H9 (cell line): ENCODE data around the gene AFG1L. TPM values are rescaled to one million over a fixed set of nuclear protein-coding genes. Genes with fewer than 3 reads are reported as not detected.

ENCODE experiments used
- DNase-seq: peaks from one replicate; pipeline ENCODE4 v3.0.0-alpha.2; 2017
- H2AFZ ChIP-seq: one replicate; pipeline ENCODE4 v1.6.1; 2013; ENCODE audit warnings: mild to moderate bottlenecking, low read length, control low read depth, moderate library complexity
- H2AK5ac ChIP-seq: 2 replicates; pipeline ENCODE4 v1.6.1; 2013; ENCODE audit warnings: low read length, control low read depth, mixed read lengths; ENCODE audit not compliant: insufficient read length
- H2BK120ac ChIP-seq: one replicate; pipeline ENCODE4 v1.6.1; 2013; ENCODE audit warnings: low read depth, mild to moderate bottlenecking, low read length, control low read depth, inconsistent platforms; ENCODE audit not compliant: poor library complexity, severe bottlenecking
- H2BK12ac ChIP-seq: 2 replicates; pipeline ENCODE4 v1.6.1; 2013; ENCODE audit warnings: low read length, control low read depth, mixed read lengths, low read depth; ENCODE audit not compliant: insufficient read length
- H2BK15ac ChIP-seq: 2 replicates; pipeline ENCODE4 v1.6.1; 2013; ENCODE audit warnings: low read depth, low read length, control low read depth
- H2BK20ac ChIP-seq: one replicate; pipeline ENCODE4 v1.6.1; 2013; ENCODE audit warnings: low read depth, mild to moderate bottlenecking, low read length, control low read depth, inconsistent platforms; ENCODE audit not compliant: poor library complexity, severe bottlenecking
- H2BK5ac ChIP-seq: 2 replicates; pipeline ENCODE4 v1.6.1; 2013; ENCODE audit warnings: low read length, control low read depth, mixed read lengths; ENCODE audit not compliant: insufficient read length
- H3K14ac ChIP-seq: 2 replicates; pipeline ENCODE4 v1.6.1; 2013; ENCODE audit warnings: low read length, control low read depth; ENCODE audit not compliant: insufficient read depth
- H3K18ac ChIP-seq: 2 replicates; pipeline ENCODE4 v1.6.1; 2013; ENCODE audit warnings: low read depth, mild to moderate bottlenecking, mixed read lengths, low read length, control low read depth; ENCODE audit not compliant: insufficient read length
- H3K23ac ChIP-seq: 2 replicates; pipeline ENCODE4 v1.6.1; 2013; ENCODE audit warnings: low read length, control low read depth, mixed read lengths, low read depth; ENCODE audit not compliant: insufficient read length
- H3K23me2 ChIP-seq: 2 replicates; pipeline ENCODE4 v1.6.1; 2013; ENCODE audit warnings: low read depth, mild to moderate bottlenecking, mixed read lengths, low read length, control low read depth; ENCODE audit not compliant: insufficient read length, poor library complexity, severe bottlenecking
- H3K27ac ChIP-seq: 2 replicates; pipeline ENCODE4 v1.5.1; 2013; ENCODE audit warnings: low read length, control low read depth, mixed read lengths, low read depth; ENCODE audit not compliant: insufficient read length
- H3K27me3 ChIP-seq: 2 replicates; pipeline ENCODE4 v1.6.1; 2013; ENCODE audit warnings: low read length, control low read depth, inconsistent platforms; ENCODE audit not compliant: insufficient read depth
- H3K4ac ChIP-seq: 2 replicates; pipeline ENCODE4 v1.6.1; 2013; ENCODE audit warnings: low read depth, mild to moderate bottlenecking, control low read depth, inconsistent platforms, low read length, moderate library complexity
- H3K4me1 ChIP-seq: 2 replicates; pipeline ENCODE4 v1.6.1; 2013; ENCODE audit warnings: low read length, control low read depth, inconsistent platforms; ENCODE audit not compliant: insufficient read depth
- H3K4me2 ChIP-seq: 2 replicates; pipeline ENCODE4 v1.6.1; 2013; ENCODE audit warnings: low read length, control low read depth, mixed read lengths; ENCODE audit not compliant: insufficient read length, insufficient read depth
- H3K56ac ChIP-seq: 2 replicates; pipeline ENCODE4 v1.6.1; 2013; ENCODE audit warnings: low read depth, mild to moderate bottlenecking, mixed read lengths, low read length, control low read depth; ENCODE audit not compliant: insufficient read length
- H3K79me1 ChIP-seq: 2 replicates; pipeline ENCODE4 v1.6.1; 2013; ENCODE audit warnings: low read depth, mild to moderate bottlenecking, moderate library complexity, low read length, control low read depth, inconsistent platforms; ENCODE audit not compliant: insufficient read depth, poor library complexity, severe bottlenecking
- H3K79me2 ChIP-seq: 2 replicates; pipeline ENCODE4 v1.6.1; 2013; ENCODE audit warnings: low read length, control low read depth, inconsistent platforms; ENCODE audit not compliant: insufficient read depth
- H3K9ac ChIP-seq: 2 replicates; pipeline ENCODE4 v1.6.1; 2013; ENCODE audit warnings: low read length, control low read depth, mixed read lengths; ENCODE audit not compliant: insufficient read length; ENCODE audit errors: extremely low read depth
- H3K9me3 ChIP-seq: one replicate; pipeline ENCODE4 v1.6.1; 2013; ENCODE audit warnings: low read depth, low read length, inconsistent platforms; ENCODE audit not compliant: control insufficient read depth
- H3T11ph ChIP-seq: one replicate; pipeline ENCODE4 v1.6.1; 2013; ENCODE audit warnings: mild to moderate bottlenecking, low read length, control low read depth, inconsistent platforms
- H4K20me1 ChIP-seq: one replicate; pipeline ENCODE4 v1.6.1; 2013; ENCODE audit not compliant: control insufficient read depth, insufficient read length, insufficient read depth
- H4K5ac ChIP-seq: 2 replicates; pipeline ENCODE4 v1.6.1; 2013; ENCODE audit warnings: low read depth, mild to moderate bottlenecking, mixed read lengths, low read length, control low read depth; ENCODE audit not compliant: insufficient read length
- H4K8ac ChIP-seq: replicated peaks from 2 replicates; pipeline ENCODE4 v1.6.1; 2013; ENCODE audit warnings: low read length, control low read depth, mixed read lengths, low read depth; ENCODE audit not compliant: insufficient read length
- H4K91ac ChIP-seq: 2 replicates; pipeline ENCODE4 v1.6.1; 2013; ENCODE audit warnings: low read depth, mild to moderate bottlenecking, moderate library complexity, mixed read lengths, low read length, control low read depth; ENCODE audit not compliant: insufficient read length
- H3K27ac Mint-ChIP-seq, 3 experiments: 2 replicates in 2 of 3; 3 replicates in 1 of 3; pipeline ENCODE4 v1.8.0; 2020 to 2021; ENCODE audit warnings: mixed read lengths in 3 of 3, mild to moderate bottlenecking in 1 of 3, moderate library complexity in 1 of 3
- H3K27me3 Mint-ChIP-seq: 2 replicates; pipeline ENCODE4 v1.8.0; 2021; ENCODE audit warnings: low read depth, mild to moderate bottlenecking, moderate library complexity, mixed read lengths
- H3K36me3 Mint-ChIP-seq, 3 experiments: 2 replicates in 2 of 3; 3 replicates in 1 of 3; pipeline ENCODE4 v1.8.0; 2020 to 2021; ENCODE audit warnings: low read depth in 3 of 3, mixed read lengths in 3 of 3; ENCODE audit not compliant: insufficient read depth in 1 of 3
- H3K4me1 Mint-ChIP-seq, 2 experiments: 2 replicates each; pipeline ENCODE4 v1.8.0; 2020; ENCODE audit warnings: mixed read lengths in 2 of 2
- H3K4me3 Mint-ChIP-seq, 2 experiments: 2 replicates in 1 of 2; 3 replicates in 1 of 2; pipeline ENCODE4 v1.8.0; 2020 to 2021; ENCODE audit warnings: mild to moderate bottlenecking in 2 of 2, mixed read lengths in 2 of 2, moderate library complexity in 1 of 2
- H3K9me3 Mint-ChIP-seq, 2 experiments: 2 replicates in 1 of 2; 3 replicates in 1 of 2; pipeline ENCODE4 v1.8.0; 2020; ENCODE audit warnings: mild to moderate bottlenecking in 2 of 2, mixed read lengths in 2 of 2, moderate library complexity in 1 of 2
- WGBS: extraction: QIAGEN DNeasy Blood & Tissue Kit; methylation state at CpG from one replicate; pipeline ENCODE4 v1.1.7; 2013; ENCODE audit warnings: missing lambda C conversion rate, low lambda C conversion rate, mixed read lengths; ENCODE audit not compliant: insufficient read length; ENCODE audit errors: extremely low coverage; 5-methylcytosine and 5-hydroxymethylcytosine counted together
- total RNA-seq: library from RNA; stranded (reverse); gene quantifications from 2 replicates; pipeline ENCODE4 v1.2.1, GENCODE V29; 2021
- TF ChIP-seq, protein P1 (sequence below): fragments of 200-600 bp; sonication (generic); conservative IDR thresholded peaks from 3 replicates; pipeline ENCODE4 v1.8.0; 2021; ENCODE audit warnings: antibody characterized with exemption, mild to moderate bottlenecking

Gene AFG1L
- total RNA-seq, 1 experiment from 2014 or later = 4.7 TPM

DNA sequence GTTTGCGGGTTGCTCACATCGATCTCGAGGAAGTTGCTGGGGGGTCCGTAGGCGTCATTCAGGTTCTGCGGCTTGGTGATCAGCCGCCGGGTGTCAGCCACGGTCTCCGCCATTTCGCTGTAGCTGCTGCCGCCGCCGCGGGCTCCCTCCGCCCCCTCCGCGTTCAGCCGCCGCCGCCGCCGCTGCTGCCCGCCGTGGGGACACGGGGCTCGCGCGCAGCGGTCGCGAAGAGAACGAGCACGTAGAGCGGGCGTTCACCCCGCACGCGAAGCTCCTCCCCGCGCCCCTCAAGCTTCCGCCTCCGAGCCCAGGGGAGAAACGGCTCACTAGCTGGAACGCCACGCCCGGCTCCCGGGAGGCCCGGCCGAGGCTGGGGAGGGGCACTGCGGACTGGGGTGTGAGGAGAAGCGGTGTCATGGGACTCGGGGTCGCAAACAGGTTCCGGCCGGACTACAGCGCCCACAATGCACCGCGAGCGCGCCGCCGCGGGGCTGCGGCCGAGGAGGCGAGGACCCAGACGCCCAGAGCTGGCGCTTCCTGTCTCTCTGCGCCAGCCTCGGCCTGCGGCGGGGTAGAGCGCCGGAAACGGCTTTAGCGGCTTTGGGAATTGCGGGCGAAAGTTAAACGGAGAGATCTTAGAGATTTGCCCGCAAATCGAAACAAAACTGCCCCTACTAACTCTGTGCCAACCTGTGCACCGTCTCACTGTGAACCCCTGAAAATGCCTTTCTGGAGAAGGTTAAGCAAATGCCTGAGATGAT, 33.9 kb upstream of the AFG1L start, which contains the start of gene SNX3:
Gene SNX3, minus strand, starts transcription at position 232 of the 761 bp plus-strand sequence. Its CDS starts 119 bp downstream, at position 113.
- Histone ChIP-seq H3K9me3 (no peaks in the 10 kb centered on the region), H3K9ac (peak within 1 kb of the TSS; percentile 90), H3K4me2 (peak within 1 kb of the TSS; percentile 95), H3K56ac (no peak within 1 kb of the TSS), H2BK20ac (no peak within 1 kb of the TSS), H4K91ac (no peak within 1 kb of the TSS), H3K79me2 (no peaks in the 10 kb centered on the region; the same call in 1 of the 2 replicates), H2AFZ (peak within 1 kb of the TSS; percentile 96), H3T11ph (no peak within 1 kb of the TSS), H4K8ac (no peak within 1 kb of the TSS), H3K23ac (no peak within 1 kb of the TSS), H3K18ac (peak within 1 kb of the TSS; percentile 84), H2BK15ac (no peak within 1 kb of the TSS), H3K4me1 (no peaks in the 10 kb centered on the region; the same call in 1 of the 2 replicates), H4K20me1 (no peaks in the 10 kb centered on the region), H3K14ac (peak within 1 kb of the TSS; percentile 91), H2BK120ac (no peak within 1 kb of the TSS), H3K4ac (no peak within 1 kb of the TSS), H3K27ac (peak within 1 kb of the TSS; percentile 77), H3K27me3 (no peaks in the 10 kb centered on the region), H2BK12ac (peak within 1 kb of the TSS; percentile 76), H2AK5ac (no peak within 1 kb of the TSS), H3K23me2 (peaks cover 11% of the 10 kb centered on the region), H2BK5ac (no peak within 1 kb of the TSS), H3K79me1 (no peaks in the 10 kb centered on the region), H4K5ac (no peak within 1 kb of the TSS)
- Mint-ChIP-seq H3K27ac (peak within 1 kb of the TSS; percentile 65 to 99 (median 98); a peak in 6 of 7 replicates), H3K36me3 (peaks cover 0 to 4% (median 0%) of the 10 kb centered on the region in 3 experiments; a peak in 2 of 7 replicates), H3K27me3 (no peaks in the 10 kb centered on the region), H3K9me3 (no peaks in the 10 kb centered on the region; a peak in 1 of 5 replicates), H3K4me3 (peak within 1 kb of the TSS; percentile 79 to 82), H3K4me1 (peaks cover 3 to 4% of the 10 kb centered on the region in 2 experiments; a peak in 3 of 4 replicates)
- peak; percentile 98 for DNase-seq
- WGBS = no CpG with 5 or more reads among the region's 83 CpGs
- TF ChIP-seq, protein P1, sequence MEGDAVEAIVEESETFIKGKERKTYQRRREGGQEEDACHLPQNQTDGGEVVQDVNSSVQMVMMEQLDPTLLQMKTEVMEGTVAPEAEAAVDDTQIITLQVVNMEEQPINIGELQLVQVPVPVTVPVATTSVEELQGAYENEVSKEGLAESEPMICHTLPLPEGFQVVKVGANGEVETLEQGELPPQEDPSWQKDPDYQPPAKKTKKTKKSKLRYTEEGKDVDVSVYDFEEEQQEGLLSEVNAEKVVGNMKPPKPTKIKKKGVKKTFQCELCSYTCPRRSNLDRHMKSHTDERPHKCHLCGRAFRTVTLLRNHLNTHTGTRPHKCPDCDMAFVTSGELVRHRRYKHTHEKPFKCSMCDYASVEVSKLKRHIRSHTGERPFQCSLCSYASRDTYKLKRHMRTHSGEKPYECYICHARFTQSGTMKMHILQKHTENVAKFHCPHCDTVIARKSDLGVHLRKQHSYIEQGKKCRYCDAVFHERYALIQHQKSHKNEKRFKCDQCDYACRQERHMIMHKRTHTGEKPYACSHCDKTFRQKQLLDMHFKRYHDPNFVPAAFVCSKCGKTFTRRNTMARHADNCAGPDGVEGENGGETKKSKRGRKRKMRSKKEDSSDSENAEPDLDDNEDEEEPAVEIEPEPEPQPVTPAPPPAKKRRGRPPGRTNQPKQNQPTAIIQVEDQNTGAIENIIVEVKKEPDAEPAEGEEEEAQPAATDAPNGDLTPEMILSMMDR = no peak; the same call in 2 of the 3 replicates
